NT2/D1 (cell line): ENCODE data around the gene ANXA4.

Source experiments
- DNase-seq: peaks from one replicate; pipeline ENCODE4 v3.0.0-alpha.2; 2011; ENCODE audit warnings: low read depth, low spot score
- H3K27me3 ChIP-seq: 2 replicates; pipeline ENCODE4 v1.6.0; 2011; ENCODE audit warnings: mild to moderate bottlenecking; ENCODE audit not compliant: insufficient read length, insufficient read depth
- H3K36me3 ChIP-seq: 2 replicates; pipeline ENCODE4 v1.6.1; 2011; ENCODE audit warnings: mild to moderate bottlenecking, low read length, mixed read lengths; ENCODE audit not compliant: insufficient read depth, insufficient read length
- H3K4me1 ChIP-seq: 2 replicates; pipeline ENCODE4 v1.5.1; 2011; ENCODE audit not compliant: insufficient read depth, insufficient read length
- H3K4me3 ChIP-seq: 2 replicates; pipeline ENCODE4 v1.5.1; 2011; ENCODE audit warnings: low read depth; ENCODE audit not compliant: insufficient read length
- H3K9ac ChIP-seq: 2 replicates; pipeline ENCODE4 v1.6.0; 2011; ENCODE audit warnings: low read depth; ENCODE audit not compliant: insufficient read length
- H3K9me3 ChIP-seq: 2 replicates; pipeline ENCODE4 v1.5.1; 2011; ENCODE audit warnings: mild to moderate bottlenecking, low read length; ENCODE audit not compliant: insufficient read depth
- SUZ12 ChIP-seq: IDR thresholded peaks from 2 replicates; pipeline ENCODE4 v1.6.1; 2011; ENCODE audit not compliant: insufficient read length, insufficient read depth; ENCODE audit errors: extremely low read depth
- YY1 ChIP-seq: IDR thresholded peaks from 2 replicates; pipeline ENCODE4 v1.6.1; 2011; ENCODE audit not compliant: insufficient read length, insufficient read depth
- ZNF274 ChIP-seq: IDR thresholded peaks from 2 replicates; pipeline ENCODE4 v1.6.1; 2011; ENCODE audit warnings: mild to moderate bottlenecking, low read depth, low read length

The ANXA4 gene

DNA sequence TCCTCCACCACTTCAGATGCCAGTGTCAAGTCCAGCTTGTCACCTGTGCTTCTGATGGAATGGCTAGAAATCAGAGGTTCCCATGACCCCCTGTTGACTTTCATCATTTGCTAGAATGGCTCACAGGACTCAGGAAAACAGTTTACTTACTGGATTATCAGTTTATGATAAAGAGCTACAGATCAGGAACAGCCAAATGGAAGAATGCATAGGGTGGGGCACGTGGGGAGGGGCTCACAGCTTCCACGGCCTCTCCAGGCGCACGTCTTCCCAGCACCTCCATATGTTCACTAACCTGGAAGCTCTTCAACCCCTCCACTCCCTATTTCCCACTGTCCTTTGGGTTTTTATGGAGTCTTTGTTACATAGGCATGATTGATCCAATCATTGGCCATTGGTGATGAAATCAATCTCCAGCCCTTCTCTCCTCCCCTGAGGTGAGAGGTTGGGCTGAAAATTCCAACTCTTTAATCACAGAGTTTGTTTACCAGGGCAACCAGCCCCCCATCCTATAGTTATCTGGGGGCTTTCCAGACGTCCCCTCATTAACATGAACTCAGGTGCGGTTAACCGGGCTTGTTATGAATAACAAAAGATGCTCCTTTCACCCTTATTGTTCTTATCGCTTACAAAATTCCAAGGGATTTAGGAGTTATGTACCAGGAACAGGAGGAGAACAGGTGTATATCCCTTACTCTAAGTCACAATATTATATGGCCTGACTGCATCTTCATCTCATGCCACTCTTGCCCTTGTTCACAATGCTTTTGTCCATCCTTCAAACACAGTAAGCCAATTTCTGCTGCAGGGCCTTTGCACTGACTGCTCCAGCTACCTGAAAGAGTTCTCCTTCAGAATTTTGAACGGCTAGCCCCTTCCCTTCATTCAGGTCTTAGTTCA, 35.2 kb downstream of the ANXA4 start:
- DNase-seq: no peak
- H3K27me3 ChIP-seq: no peaks in the 10 kb centered on the region
- no peaks in the 10 kb centered on the region for H3K9me3 ChIP-seq
- no peak overlapping the region for H3K4me3 ChIP-seq
- TF ChIP-seq ZNF274 (no peak), YY1 (no peak)
- H3K4me1 ChIP-seq: peaks cover 7% of the 10 kb centered on the region
- no peaks in the 10 kb centered on the region for H3K36me3 ChIP-seq
- no peak overlapping the region for H3K9ac ChIP-seq

DNA sequence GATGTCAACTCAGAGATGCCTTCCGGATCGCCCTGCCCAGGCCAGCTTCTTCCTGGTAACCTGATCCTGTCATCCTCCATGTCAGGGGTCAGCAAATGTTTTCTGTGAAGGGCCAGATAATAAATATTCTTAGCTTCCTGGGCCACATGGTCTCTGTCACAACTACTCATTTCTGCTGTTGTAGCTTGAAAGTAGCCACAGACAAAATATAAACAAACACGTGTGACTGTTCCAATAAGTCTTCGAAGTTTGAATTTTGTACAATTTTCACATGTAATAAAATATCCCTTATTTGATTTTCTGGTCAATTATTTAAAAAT, 35.8 kb downstream of the ANXA4 start:
- Histone ChIP-seq H3K36me3 (no peaks in the 10 kb centered on the region), H3K4me3 (no peak overlapping the region), H3K9me3 (no peaks in the 10 kb centered on the region), H3K9ac (no peak overlapping the region), H3K4me1 (peaks cover 7% of the 10 kb centered on the region), H3K27me3 (no peaks in the 10 kb centered on the region)
- no peak for TF ChIP-seq YY1
- no peak for TF ChIP-seq ZNF274
- no peak for TF ChIP-seq SUZ12
- DNase-seq: no peak

DNA sequence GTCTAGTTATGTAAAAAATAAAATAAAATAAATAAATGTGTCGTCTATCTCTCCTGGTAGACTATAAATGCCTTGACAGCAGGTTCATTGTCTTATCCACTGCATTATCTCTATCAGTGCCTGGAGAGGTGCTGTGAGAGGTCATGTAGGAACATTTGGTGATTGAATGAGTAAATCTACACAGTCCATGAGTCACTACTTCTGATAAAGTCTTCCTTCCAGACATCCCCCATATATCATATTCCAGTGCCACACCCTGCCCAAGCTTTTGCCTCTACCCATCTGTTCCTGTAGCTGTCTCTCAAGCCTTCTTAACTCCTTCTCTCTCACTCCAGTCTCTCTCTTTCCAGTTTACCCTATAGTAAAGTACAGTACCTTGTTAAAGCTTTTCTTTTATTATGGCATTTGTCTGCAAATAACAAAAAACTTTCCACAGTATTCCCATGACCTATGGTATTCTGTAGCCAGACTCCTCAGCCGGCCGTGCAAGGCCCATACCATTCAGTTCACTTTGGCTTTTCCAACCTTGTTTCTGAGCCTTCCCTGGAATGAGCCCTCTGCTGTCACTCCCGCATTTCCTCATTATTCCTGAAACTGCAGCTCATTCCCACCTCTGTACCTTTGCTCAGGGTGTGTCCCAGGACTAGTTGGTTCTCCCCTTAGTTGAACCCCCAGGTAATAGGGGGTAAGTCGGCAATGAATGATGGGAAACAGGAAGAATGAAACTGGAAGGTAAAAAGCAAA, 37.5 kb downstream of the ANXA4 start:
- H3K4me3 ChIP-seq: no peak overlapping the region
- TF ChIP-seq SUZ12 (no peak), ZNF274 (no peak), YY1 (no peak)
- H3K27me3 ChIP-seq: no peaks in the 10 kb centered on the region
- no peak for DNase-seq
- H3K9ac ChIP-seq: no peak overlapping the region
- H3K9me3 ChIP-seq: no peaks in the 10 kb centered on the region
- H3K36me3 ChIP-seq: no peaks in the 10 kb centered on the region
- peaks cover 7% of the 10 kb centered on the region for H3K4me1 ChIP-seq

DNA sequence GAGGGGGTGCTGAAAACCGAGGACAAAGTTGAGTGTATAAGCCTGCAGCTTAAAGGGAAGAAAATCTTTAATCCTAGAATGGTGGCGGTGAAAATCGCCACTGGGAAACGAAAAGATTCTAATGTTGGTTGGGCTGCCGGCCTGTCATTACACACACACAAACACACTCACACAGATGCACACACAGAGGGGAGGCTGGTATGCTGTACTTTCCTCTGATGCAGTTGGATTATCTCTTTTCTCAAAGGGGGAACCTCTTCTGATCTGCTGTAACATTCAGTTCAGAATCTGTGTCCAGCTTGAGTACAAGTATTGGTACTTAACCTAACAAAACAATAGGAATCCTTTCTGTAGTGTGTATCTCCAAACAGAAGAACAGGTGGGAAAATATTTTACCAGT, 39.0 kb downstream of the ANXA4 start:
- peaks cover 7% of the 10 kb centered on the region for H3K4me1 ChIP-seq
- no peak for TF ChIP-seq YY1
- no peak for TF ChIP-seq SUZ12
- no peak for TF ChIP-seq ZNF274
- DNase-seq: no peak
- H3K9me3 ChIP-seq: no peaks in the 10 kb centered on the region
- no peak overlapping the region for H3K4me3 ChIP-seq
- no peak overlapping the region for H3K9ac ChIP-seq
- H3K27me3 ChIP-seq: no peaks in the 10 kb centered on the region
- H3K36me3 ChIP-seq: no peaks in the 10 kb centered on the region

DNA sequence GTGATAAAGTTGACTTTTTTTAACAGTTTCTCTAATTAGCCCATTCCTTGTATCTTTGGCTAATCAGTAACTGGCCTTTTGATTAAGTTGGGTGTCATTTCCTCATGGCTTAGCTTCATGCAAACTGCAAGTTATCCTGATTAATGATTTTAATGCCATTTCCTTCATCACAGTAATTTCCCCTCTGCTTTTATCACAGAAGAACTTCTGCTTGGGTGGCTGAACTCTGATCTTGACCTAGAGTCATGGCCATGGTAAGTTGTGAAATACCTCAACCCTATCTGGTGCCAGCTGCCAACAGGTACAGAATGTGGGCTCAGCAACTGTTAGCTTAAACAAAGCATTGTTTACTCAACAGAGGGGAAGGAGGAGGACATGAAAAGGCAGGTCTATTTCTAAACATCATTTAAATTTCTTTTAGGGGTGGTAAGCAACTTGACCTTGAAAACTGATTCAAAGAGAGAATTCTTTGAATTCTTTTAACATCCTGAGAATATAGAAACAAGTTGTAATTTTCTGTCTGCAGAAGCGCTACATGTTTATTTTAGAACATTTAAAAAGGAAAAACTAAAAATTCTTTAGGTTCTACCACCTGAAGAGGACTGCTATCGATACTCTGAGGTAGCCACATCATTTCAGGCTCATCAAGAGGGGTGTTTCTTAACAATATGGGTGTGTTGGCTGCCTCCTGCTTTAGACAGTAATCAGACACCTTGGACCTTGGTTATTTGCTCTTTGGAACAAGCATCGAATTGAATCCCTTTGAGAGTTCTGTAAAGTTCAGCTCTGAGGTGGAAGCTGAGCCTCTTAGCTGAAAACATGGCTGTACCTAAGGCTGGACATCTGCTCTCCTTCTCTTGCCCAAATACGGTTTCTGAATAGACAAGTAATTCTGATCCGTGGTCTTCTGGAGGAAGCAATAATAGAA, 39.7 kb downstream of the ANXA4 start:
- no peak for TF ChIP-seq YY1
- no peak for TF ChIP-seq ZNF274
- TF ChIP-seq SUZ12: no peak
- Histone ChIP-seq H3K36me3 (no peaks in the 10 kb centered on the region), H3K4me3 (no peak overlapping the region), H3K9me3 (no peaks in the 10 kb centered on the region), H3K4me1 (peaks cover 7% of the 10 kb centered on the region), H3K27me3 (no peaks in the 10 kb centered on the region), H3K9ac (no peak overlapping the region)
- no peak for DNase-seq

DNA sequence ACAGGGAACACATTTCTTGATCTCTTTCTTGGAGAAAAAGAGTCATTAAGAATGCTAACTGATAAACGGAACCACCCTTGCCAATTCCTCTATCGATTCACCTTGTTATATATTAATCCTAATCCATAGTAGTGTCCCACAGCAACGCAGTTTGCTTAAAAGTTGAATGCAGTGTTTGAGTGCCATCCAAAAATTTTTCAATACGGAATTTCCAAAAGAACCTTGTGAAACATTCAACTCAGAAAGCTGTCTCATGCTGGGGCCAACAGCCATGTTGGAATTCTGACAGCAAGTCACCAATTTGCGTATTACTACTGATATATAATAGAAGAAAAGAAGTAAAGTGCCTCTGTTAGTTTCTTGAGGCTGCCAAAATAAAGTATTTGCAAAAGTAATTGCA, 42.3 kb downstream of the ANXA4 start:
- Histone ChIP-seq H3K4me1 (peaks cover 5% of the 10 kb centered on the region), H3K27me3 (no peaks in the 10 kb centered on the region), H3K36me3 (no peaks in the 10 kb centered on the region), H3K9ac (no peak overlapping the region), H3K9me3 (no peaks in the 10 kb centered on the region), H3K4me3 (no peak overlapping the region)
- DNase-seq: no peak
- no peak for TF ChIP-seq YY1
- no peak for TF ChIP-seq SUZ12
- no peak for TF ChIP-seq ZNF274
